GM12892 (cell line): ENCODE measurements around the gene STOML2.

Experiments used
- DNase-seq: peaks from one replicate; pipeline ENCODE4 v3.0.0; 2011; ENCODE audit not compliant: insufficient read length
- FAIRE-seq: peaks from 2 replicates; lab custom pipeline; 2011; peaks lifted over from hg19 to GRCh38; lab: Jason Lieb, UNC
- POLR2A ChIP-seq: IDR thresholded peaks from 2 replicates; pipeline ENCODE4 v1.6.1; 2011; ENCODE audit warnings: low read depth, low read length, control low read depth
- POLR2AphosphoS5 ChIP-seq: IDR thresholded peaks from 2 replicates; pipeline ENCODE4 v1.6.1; 2011; ENCODE audit warnings: low read depth, low read length, control low read depth
- TAF1 ChIP-seq: IDR thresholded peaks from 2 replicates; pipeline ENCODE4 v1.6.1; 2011; ENCODE audit warnings: low read depth, mild to moderate bottlenecking, control low read depth, low read length, borderline replicate concordance

Gene STOML2

GRCh38 chr9:35051069-35051967, 51.6 kb downstream of the STOML2 start:
- DNase-seq = no peak

More at GRCh38 chr9:35051069-35051967, 51.6 kb downstream of the STOML2 start:
- TF ChIP-seq POLR2AphosphoS5 (0 out of 2 replicates have a peak, but pooled peaks have one; percentile 11), TAF1 (no peak), POLR2A (peak; percentile 39)
- peak; percentile 65 for FAIRE-seq
